SK-N-SH (cell line): ENCODE measurements around the gene PXT1.

Experiments
- ELF1 ChIP-seq: IDR thresholded peaks from 2 replicates; pipeline ENCODE4 v1.4.0; 2012
- EP300 ChIP-seq, 2 experiments: IDR thresholded peaks; 2 replicates each; pipeline versions ENCODE4 v1.4.0 to v1.6.1; 2012; ENCODE audit warnings: borderline replicate concordance in 1 of 2, low read depth in 1 of 2, low read length in 1 of 2
- EZH2phosphoT487 ChIP-seq: fragments of 200-600 bp; sonication (generic); IDR thresholded peaks from 2 replicates; pipeline ENCODE4 v1.6.1; 2017; ENCODE audit warnings: low read depth, mixed run types, mild to moderate bottlenecking, antibody characterized with exemption, moderate library complexity, borderline replicate concordance
- GABPA ChIP-seq: IDR thresholded peaks from 2 replicates; pipeline ENCODE4 v1.4.0; 2012; ENCODE audit warnings: low read depth, mild to moderate bottlenecking
- JUND ChIP-seq: IDR thresholded peaks from 2 replicates; pipeline ENCODE4 v1.4.0; 2012
- NFIC ChIP-seq: IDR thresholded peaks from 2 replicates; pipeline ENCODE4 v1.4.0; 2012; ENCODE audit warnings: borderline replicate concordance
- NRF1 ChIP-seq: IDR thresholded peaks from 2 replicates; pipeline ENCODE4 v1.6.1; 2012; ENCODE audit warnings: low read depth, mild to moderate bottlenecking, low read length
- POLR2AphosphoS5 ChIP-seq: IDR thresholded peaks from 2 replicates; pipeline ENCODE4 v1.6.1; 2012; ENCODE audit warnings: low read depth, low read length
- REST ChIP-seq: IDR thresholded peaks from 2 replicates; pipeline ENCODE4 v1.6.1; 2012; ENCODE audit warnings: mild to moderate bottlenecking, low read depth, low read length, moderate library complexity
- TEAD4 ChIP-seq: IDR thresholded peaks from 2 replicates; pipeline ENCODE4 v1.4.0; 2012; ENCODE audit warnings: mild to moderate bottlenecking, borderline replicate concordance; ENCODE audit not compliant: insufficient read depth
- YY1 ChIP-seq: IDR thresholded peaks from 2 replicates; pipeline ENCODE4 v1.4.0; 2012; ENCODE audit warnings: low read depth, mild to moderate bottlenecking
- TF ChIP-seq, protein P1 (sequence below): fragments of 200-600 bp; sonication (generic); IDR thresholded peaks from 2 replicates; pipeline ENCODE4 v1.6.1; 2017; ENCODE audit warnings: antibody characterized with exemption, mild to moderate bottlenecking, moderate library complexity
- TF ChIP-seq, protein P2 (sequence below): IDR thresholded peaks from 2 replicates; pipeline ENCODE4 v1.4.0; 2012; ENCODE audit warnings: low read depth, borderline replicate concordance

- TF ChIP-seq, protein P1, sequence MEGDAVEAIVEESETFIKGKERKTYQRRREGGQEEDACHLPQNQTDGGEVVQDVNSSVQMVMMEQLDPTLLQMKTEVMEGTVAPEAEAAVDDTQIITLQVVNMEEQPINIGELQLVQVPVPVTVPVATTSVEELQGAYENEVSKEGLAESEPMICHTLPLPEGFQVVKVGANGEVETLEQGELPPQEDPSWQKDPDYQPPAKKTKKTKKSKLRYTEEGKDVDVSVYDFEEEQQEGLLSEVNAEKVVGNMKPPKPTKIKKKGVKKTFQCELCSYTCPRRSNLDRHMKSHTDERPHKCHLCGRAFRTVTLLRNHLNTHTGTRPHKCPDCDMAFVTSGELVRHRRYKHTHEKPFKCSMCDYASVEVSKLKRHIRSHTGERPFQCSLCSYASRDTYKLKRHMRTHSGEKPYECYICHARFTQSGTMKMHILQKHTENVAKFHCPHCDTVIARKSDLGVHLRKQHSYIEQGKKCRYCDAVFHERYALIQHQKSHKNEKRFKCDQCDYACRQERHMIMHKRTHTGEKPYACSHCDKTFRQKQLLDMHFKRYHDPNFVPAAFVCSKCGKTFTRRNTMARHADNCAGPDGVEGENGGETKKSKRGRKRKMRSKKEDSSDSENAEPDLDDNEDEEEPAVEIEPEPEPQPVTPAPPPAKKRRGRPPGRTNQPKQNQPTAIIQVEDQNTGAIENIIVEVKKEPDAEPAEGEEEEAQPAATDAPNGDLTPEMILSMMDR = no peak
- TF ChIP-seq, protein P2, sequence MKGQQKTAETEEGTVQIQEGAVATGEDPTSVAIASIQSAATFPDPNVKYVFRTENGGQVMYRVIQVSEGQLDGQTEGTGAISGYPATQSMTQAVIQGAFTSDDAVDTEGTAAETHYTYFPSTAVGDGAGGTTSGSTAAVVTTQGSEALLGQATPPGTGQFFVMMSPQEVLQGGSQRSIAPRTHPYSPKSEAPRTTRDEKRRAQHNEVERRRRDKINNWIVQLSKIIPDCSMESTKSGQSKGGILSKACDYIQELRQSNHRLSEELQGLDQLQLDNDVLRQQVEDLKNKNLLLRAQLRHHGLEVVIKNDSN = no peak
- TF ChIP-seq GABPA (no peak), JUND (no peak), POLR2AphosphoS5 (no peak), TEAD4 (no peak), ELF1 (no peak), NRF1 (no peak), EZH2phosphoT487 (no peak), YY1 (no peak), NFIC (no peak), REST (no peak), EP300 (IDR thresholded peaks at IDR 0.05; ENCODE audit: borderline replicate concordance in 1 of 2, low read depth in 1 of 2, low read length in 1 of 2) (no peak)
Observed at GRCh38 chr6:36399970-36400369, 42.7 kb downstream of the PXT1 start.
